ENCODE measurements around the gene EPOP.
"Not testable (repeated sequence)": the region's sequence is repeated elsewhere in the genome, so short reads cannot be mapped to it uniquely, and the experiment has no call there.

EPOP gene

GRCh38 chr17:38653679-38654078, 21.1 kb downstream of the EPOP start:
- Histone ChIP-seq H3K4me1 (ENCODE audit: control insufficient read depth, insufficient read depth, low read length) (no peaks in the 10 kb centered on the region), H3K36me3 (ENCODE audit: control insufficient read depth, insufficient read depth, low read length) (no peaks in the 10 kb centered on the region), H3K9me3 (ENCODE audit: control insufficient read depth, insufficient read depth, low read length) (no peaks in the 10 kb centered on the region), H3K9ac (ENCODE audit: low read depth, low read length) (no peak overlapping the region), H3K27me3 (ENCODE audit: control insufficient read depth, insufficient read depth, low read length) (peaks cover 3% of the 10 kb centered on the region), H3K4me3 (ENCODE audit: low read depth, low read length) (no peak overlapping the region)

- H3K9ac ChIP-seq (ENCODE audit: low read depth, low read length): no peak overlapping the region
- no peaks in the 10 kb centered on the region for H3K27me3 ChIP-seq (ENCODE audit: control insufficient read depth, insufficient read depth, low read length)
These were observed 21.5 kb downstream of the EPOP start for GRCh38 chr17:38653230-38653629.

GRCh38 chr17:38650653-38651173, 24.0 kb downstream of the EPOP start:
- H3K4me1 ChIP-seq (ENCODE audit: control insufficient read depth, insufficient read depth, low read length); H3K9ac ChIP-seq (ENCODE audit: low read depth, low read length); H3K27me3 ChIP-seq (ENCODE audit: control insufficient read depth, insufficient read depth, low read length); H3K36me3 ChIP-seq (ENCODE audit: control insufficient read depth, insufficient read depth, low read length); H3K9me3 ChIP-seq (ENCODE audit: control insufficient read depth, insufficient read depth, low read length); H3K4me3 ChIP-seq (ENCODE audit: low read depth, low read length): not testable (repeated sequence)

More at GRCh38 chr17:38653230-38653629, 21.5 kb downstream of the EPOP start:
- H3K4me1 ChIP-seq (ENCODE audit: control insufficient read depth, insufficient read depth, low read length): no peaks in the 10 kb centered on the region
- H3K9me3 ChIP-seq (ENCODE audit: control insufficient read depth, insufficient read depth, low read length): no peaks in the 10 kb centered on the region
- no peak overlapping the region for H3K4me3 ChIP-seq (ENCODE audit: low read depth, low read length)
- H3K36me3 ChIP-seq (ENCODE audit: control insufficient read depth, insufficient read depth, low read length): no peaks in the 10 kb centered on the region

GRCh38 chr17:38637951-38638350, 36.8 kb downstream of the EPOP start:
- Histone ChIP-seq H3K4me3 (ENCODE audit: low read depth, low read length) (no peak overlapping the region), H3K4me1 (ENCODE audit: control insufficient read depth, insufficient read depth, low read length) (peaks cover 3% of the 10 kb centered on the region), H3K9ac (ENCODE audit: low read depth, low read length) (no peak overlapping the region), H3K9me3 (ENCODE audit: control insufficient read depth, insufficient read depth, low read length) (no peaks in the 10 kb centered on the region), H3K27me3 (ENCODE audit: control insufficient read depth, insufficient read depth, low read length) (no peaks in the 10 kb centered on the region), H3K36me3 (ENCODE audit: control insufficient read depth, insufficient read depth, low read length) (no peaks in the 10 kb centered on the region)

GRCh38 chr17:38636054-38636453, 38.7 kb downstream of the EPOP start:
- no peak overlapping the region for H3K9ac ChIP-seq (ENCODE audit: low read depth, low read length)
- H3K4me3 ChIP-seq (ENCODE audit: low read depth, low read length): no peak overlapping the region
- no peaks in the 10 kb centered on the region for H3K27me3 ChIP-seq (ENCODE audit: control insufficient read depth, insufficient read depth, low read length)
- H3K4me1 ChIP-seq (ENCODE audit: control insufficient read depth, insufficient read depth, low read length): peaks cover 3% of the 10 kb centered on the region
- no peaks in the 10 kb centered on the region for H3K9me3 ChIP-seq (ENCODE audit: control insufficient read depth, insufficient read depth, low read length)
- H3K36me3 ChIP-seq (ENCODE audit: control insufficient read depth, insufficient read depth, low read length): no peaks in the 10 kb centered on the region

GRCh38 chr17:38632334-38632733, 42.4 kb downstream of the EPOP start:
- Histone ChIP-seq H3K4me1 (ENCODE audit: control insufficient read depth, insufficient read depth, low read length) (peaks cover 3% of the 10 kb centered on the region), H3K36me3 (ENCODE audit: control insufficient read depth, insufficient read depth, low read length) (no peaks in the 10 kb centered on the region), H3K9me3 (ENCODE audit: control insufficient read depth, insufficient read depth, low read length) (no peaks in the 10 kb centered on the region), H3K9ac (ENCODE audit: low read depth, low read length) (no peak overlapping the region), H3K4me3 (ENCODE audit: low read depth, low read length) (no peak overlapping the region), H3K27me3 (ENCODE audit: control insufficient read depth, insufficient read depth, low read length) (no peaks in the 10 kb centered on the region)

- Histone ChIP-seq H3K9ac (ENCODE audit: low read depth, low read length) (no peak overlapping the region), H3K4me1 (ENCODE audit: control insufficient read depth, insufficient read depth, low read length) (no peaks in the 10 kb centered on the region)
These were observed 46.3 kb downstream of the EPOP start for GRCh38 chr17:38628441-38628840.

GRCh38 chr17:38627957-38628356, 46.8 kb downstream of the EPOP start:
- H3K9ac ChIP-seq (ENCODE audit: low read depth, low read length): no peak overlapping the region
- no peaks in the 10 kb centered on the region for H3K4me1 ChIP-seq (ENCODE audit: control insufficient read depth, insufficient read depth, low read length)
- H3K9me3 ChIP-seq (ENCODE audit: control insufficient read depth, insufficient read depth, low read length): no peaks in the 10 kb centered on the region
- no peaks in the 10 kb centered on the region for H3K27me3 ChIP-seq (ENCODE audit: control insufficient read depth, insufficient read depth, low read length)
- H3K36me3 ChIP-seq (ENCODE audit: control insufficient read depth, insufficient read depth, low read length): no peaks in the 10 kb centered on the region
- no peak overlapping the region for H3K4me3 ChIP-seq (ENCODE audit: low read depth, low read length)

More at GRCh38 chr17:38628441-38628840, 46.3 kb downstream of the EPOP start:
- Histone ChIP-seq H3K27me3 (ENCODE audit: control insufficient read depth, insufficient read depth, low read length) (no peaks in the 10 kb centered on the region), H3K36me3 (ENCODE audit: control insufficient read depth, insufficient read depth, low read length) (no peaks in the 10 kb centered on the region), H3K4me3 (ENCODE audit: low read depth, low read length) (no peak overlapping the region), H3K9me3 (ENCODE audit: control insufficient read depth, insufficient read depth, low read length) (no peaks in the 10 kb centered on the region)

GRCh38 chr17:38626606-38627226, 48.0 kb downstream of the EPOP start:
- not testable (repeated sequence) for H3K9ac ChIP-seq (ENCODE audit: low read depth, low read length); H3K4me3 ChIP-seq (ENCODE audit: low read depth, low read length); H3K9me3 ChIP-seq (ENCODE audit: control insufficient read depth, insufficient read depth, low read length); H3K27me3 ChIP-seq (ENCODE audit: control insufficient read depth, insufficient read depth, low read length); H3K36me3 ChIP-seq (ENCODE audit: control insufficient read depth, insufficient read depth, low read length); H3K4me1 ChIP-seq (ENCODE audit: control insufficient read depth, insufficient read depth, low read length)

GRCh38 chr17:38625482-38625881, 49.3 kb downstream of the EPOP start:
- Histone ChIP-seq H3K36me3 (ENCODE audit: control insufficient read depth, insufficient read depth, low read length) (no peaks in the 10 kb centered on the region), H3K4me3 (ENCODE audit: low read depth, low read length) (no peak overlapping the region), H3K27me3 (ENCODE audit: control insufficient read depth, insufficient read depth, low read length) (no peaks in the 10 kb centered on the region), H3K9me3 (ENCODE audit: control insufficient read depth, insufficient read depth, low read length) (no peaks in the 10 kb centered on the region), H3K4me1 (ENCODE audit: control insufficient read depth, insufficient read depth, low read length) (no peaks in the 10 kb centered on the region), H3K9ac (ENCODE audit: low read depth, low read length) (no peak overlapping the region)

GRCh38 chr17:38624782-38625355, 49.9 kb downstream of the EPOP start:
- H3K27me3 ChIP-seq (ENCODE audit: control insufficient read depth, insufficient read depth, low read length); H3K4me1 ChIP-seq (ENCODE audit: control insufficient read depth, insufficient read depth, low read length); H3K4me3 ChIP-seq (ENCODE audit: low read depth, low read length); H3K9ac ChIP-seq (ENCODE audit: low read depth, low read length); H3K36me3 ChIP-seq (ENCODE audit: control insufficient read depth, insufficient read depth, low read length); H3K9me3 ChIP-seq (ENCODE audit: control insufficient read depth, insufficient read depth, low read length): not testable (repeated sequence)
